Mucosa of rectum (tissue), 2 donors: ENCODE measurements around the gene DGKK.

Source experiments
- H3K27ac ChIP-seq, 2 donors: one replicate each; pipeline ENCODE4 v1.7.0; 2013; ENCODE audit warnings: inconsistent platforms in 2 of 2, low read depth in 2 of 2, low read length in 2 of 2
- H3K27me3 ChIP-seq, 2 donors: one replicate each; pipeline ENCODE4 v1.7.0; 2013; ENCODE audit warnings: low read length in 2 of 2; ENCODE audit not compliant: control insufficient read depth in 2 of 2, insufficient read depth in 2 of 2
- H3K36me3 ChIP-seq, 2 donors: one replicate each; pipeline ENCODE4 v1.7.0; 2013; ENCODE audit warnings: low read length in 2 of 2; ENCODE audit not compliant: control insufficient read depth in 2 of 2, insufficient read depth in 2 of 2
- H3K4me1 ChIP-seq, 2 donors: one replicate each; pipeline ENCODE4 v1.7.0; 2013; ENCODE audit warnings: low read length in 2 of 2, mild to moderate bottlenecking in 1 of 2; ENCODE audit not compliant: control insufficient read depth in 2 of 2, insufficient read depth in 2 of 2
- H3K4me3 ChIP-seq, 2 donors: one replicate each; pipeline ENCODE4 v1.7.0; 2013; ENCODE audit warnings: low read length in 2 of 2
- H3K9ac ChIP-seq, 2 donors: one replicate each; pipeline ENCODE4 v1.7.0; 2013; ENCODE audit warnings: low read length in 2 of 2, low read depth in 1 of 2, mild to moderate bottlenecking in 1 of 2
- H3K9me3 ChIP-seq, 2 donors: one replicate each; pipeline ENCODE4 v1.7.0; 2013; ENCODE audit warnings: low read length in 2 of 2; ENCODE audit not compliant: control insufficient read depth in 2 of 2
- donor health status: healthy.
- donor health status: Normal muscosa, but diverticular disease.

The DGKK gene

GRCh38 chrX:50470103-50471031 is at the start of gene DGKK:
TSS of gene DGKK (minus strand) at chrX:50470825. CDS start at chrX:50470678, 147 bp downstream.
- Histone ChIP-seq H3K27me3 (peaks cover 36 to 53% of the 10 kb centered on the region in 2 donors), H3K9me3 (no peaks in the 10 kb centered on the region), H3K36me3 (no peaks in the 10 kb centered on the region), H3K4me1 (no peaks in the 10 kb centered on the region), H3K9ac (no peak within 1 kb of the TSS), H3K4me3 (no peak within 1 kb of the TSS), H3K27ac (no peak within 1 kb of the TSS)

- Histone ChIP-seq H3K27me3 (peaks cover 0 to 3% of the 10 kb centered on the region in 2 donors), H3K4me1 (no peaks in the 10 kb centered on the region), H3K9me3 (no peaks in the 10 kb centered on the region), H3K4me3 (no peak overlapping the region), H3K9ac (no peak overlapping the region), H3K36me3 (no peaks in the 10 kb centered on the region), H3K27ac (no peak overlapping the region)
Measured at GRCh38 chrX:50514811-50515210, 44.2 kb upstream of the DGKK start.

- Histone ChIP-seq H3K27ac (no peak overlapping the region), H3K9me3 (no peaks in the 10 kb centered on the region), H3K4me1 (no peaks in the 10 kb centered on the region), H3K36me3 (no peaks in the 10 kb centered on the region), H3K27me3 (peaks cover 3 to 7% of the 10 kb centered on the region in 2 donors), H3K4me3 (no peak overlapping the region), H3K9ac (no peak overlapping the region)
Measured at GRCh38 chrX:50497114-50497513, 26.5 kb upstream of the DGKK start.

GRCh38 chrX:50495616-50496015 is 25.0 kb upstream of the DGKK start:
- no peaks in the 10 kb centered on the region for H3K36me3 ChIP-seq
- H3K9me3 ChIP-seq = no peaks in the 10 kb centered on the region
- H3K4me1 ChIP-seq = no peaks in the 10 kb centered on the region

GRCh38 chrX:50492720-50493119 is 22.1 kb upstream of the DGKK start:
- H3K27ac ChIP-seq = no peak overlapping the region
- no peaks in the 10 kb centered on the region for H3K4me1 ChIP-seq
- peaks cover 0 to 7% of the 10 kb centered on the region in 2 donors for H3K27me3 ChIP-seq
- H3K9me3 ChIP-seq = no peaks in the 10 kb centered on the region
- H3K9ac ChIP-seq = no peak overlapping the region
- no peak overlapping the region for H3K4me3 ChIP-seq
- H3K36me3 ChIP-seq = no peaks in the 10 kb centered on the region

More at GRCh38 chrX:50495616-50496015, 25.0 kb upstream of the DGKK start:
- Histone ChIP-seq H3K9ac (no peak overlapping the region), H3K27me3 (peaks cover 0 to 7% of the 10 kb centered on the region in 2 donors), H3K27ac (no peak overlapping the region), H3K4me3 (no peak overlapping the region)

GRCh38 chrX:50484662-50485061 is 14.0 kb upstream of the DGKK start:
- no peak overlapping the region for H3K27ac ChIP-seq
- H3K9ac ChIP-seq = no peak overlapping the region
- H3K4me1 ChIP-seq = no peaks in the 10 kb centered on the region
- no peaks in the 10 kb centered on the region for H3K36me3 ChIP-seq
- no peaks in the 10 kb centered on the region for H3K9me3 ChIP-seq
- H3K27me3 ChIP-seq = peaks cover 0 to 8% of the 10 kb centered on the region in 2 donors
- no peak overlapping the region for H3K4me3 ChIP-seq

GRCh38 chrX:50483283-50483682 is 12.7 kb upstream of the DGKK start:
- no peak overlapping the region for H3K27ac ChIP-seq
- peaks cover 0 to 8% of the 10 kb centered on the region in 2 donors for H3K27me3 ChIP-seq
- no peaks in the 10 kb centered on the region for H3K4me1 ChIP-seq
- no peaks in the 10 kb centered on the region for H3K9me3 ChIP-seq
- H3K4me3 ChIP-seq = no peak overlapping the region
- H3K36me3 ChIP-seq = no peaks in the 10 kb centered on the region
- H3K9ac ChIP-seq = no peak overlapping the region

- no peaks in the 10 kb centered on the region for H3K4me1 ChIP-seq
- peaks cover 22 to 33% of the 10 kb centered on the region in 2 donors for H3K27me3 ChIP-seq
- H3K9ac ChIP-seq = no peak overlapping the region
- H3K4me3 ChIP-seq = no peak overlapping the region
- H3K27ac ChIP-seq = no peak overlapping the region
- H3K9me3 ChIP-seq = no peaks in the 10 kb centered on the region
- H3K36me3 ChIP-seq = no peaks in the 10 kb centered on the region
Measured at GRCh38 chrX:50475208-50475607, 4.6 kb upstream of the DGKK start.

- no peaks in the 10 kb centered on the region for H3K36me3 ChIP-seq
- H3K9ac ChIP-seq = no peak overlapping the region
- no peak overlapping the region for H3K27ac ChIP-seq
- no peaks in the 10 kb centered on the region for H3K4me1 ChIP-seq
- no peak overlapping the region for H3K4me3 ChIP-seq
- no peaks in the 10 kb centered on the region for H3K9me3 ChIP-seq
- peaks cover 36 to 48% of the 10 kb centered on the region in 2 donors for H3K27me3 ChIP-seq
Measured at GRCh38 chrX:50471390-50471789, 765 bp upstream of the DGKK start.

GRCh38 chrX:50469206-50469605 is 1.4 kb downstream of the DGKK start:
- no peaks in the 10 kb centered on the region for H3K36me3 ChIP-seq
- no peak overlapping the region for H3K27ac ChIP-seq
- H3K4me1 ChIP-seq = no peaks in the 10 kb centered on the region
- no peak overlapping the region for H3K4me3 ChIP-seq
- no peaks in the 10 kb centered on the region for H3K9me3 ChIP-seq
- no peak overlapping the region for H3K9ac ChIP-seq
- peaks cover 29 to 49% of the 10 kb centered on the region in 2 donors for H3K27me3 ChIP-seq
